Omental fat pad (tissue), 4 donors: ENCODE measurements around the gene CREB5. TPM values are rescaled to one million over a fixed set of nuclear protein-coding genes. Genes with fewer than 3 reads are reported as not detected.
"Not testable (repeated sequence)": the region's sequence is repeated elsewhere in the genome, so short reads cannot be mapped to it uniquely, and the experiment has no call there.

ENCODE experiments used
- ATAC-seq: fragments of 150-250 bp; one replicate; pipeline ENCODE4 v1.9.1; 2016; ENCODE audit warnings: mild to moderate bottlenecking, moderate library complexity; ENCODE audit not compliant: low FRiP score
- DNase-seq: peaks from one replicate; pipeline ENCODE4 v3.0.0-alpha.2; 2019; ENCODE audit warnings: low spot score
- CTCF ChIP-seq, 3 donors: fragments of 450-650 bp; IDR thresholded peaks; one replicate each; pipeline ENCODE4 v1.5.1; 2016 to 2017; ENCODE audit warnings: antibody characterized with exemption in 3 of 3, mild to moderate bottlenecking in 3 of 3, moderate library complexity in 2 of 3
- total RNA-seq, 4 donors: library from RNA; depleted of rRNA; stranded (reverse); fragments of >200 nt; gene quantifications; one replicate each; pipeline ENCODE4 v1.1.0, GENCODE V29; 2016

CREB5 gene
- total RNA-seq, 4 donors from 2014 or later, result 27.9 to 87.0 (median 42.9) TPM

- DNase-seq (no peak), ATAC-seq (no peak)
- TF ChIP-seq CTCF (IDR thresholded peaks at IDR 0.05), result no peak
Measured at GRCh38 chr7:28400838-28401360, 11.4 kb upstream of the CREB5 start.

- not testable (repeated sequence) for ATAC-seq, DNase-seq
Measured at GRCh38 chr7:28401567-28401966, 10.8 kb upstream of the CREB5 start.

- TF ChIP-seq CTCF (IDR thresholded peaks at IDR 0.05), result no peak
- DNase-seq, result peak; percentile 32
- ATAC-seq, result peak; percentile 30
Measured at GRCh38 chr7:28405662-28406061, 6.7 kb upstream of the CREB5 start.

GRCh38 chr7:28406192-28406591, 6.1 kb upstream of the CREB5 start:
- no peak for DNase-seq
- TF ChIP-seq CTCF (IDR thresholded peaks at IDR 0.05), result no peak
- ATAC-seq, result no peak

DNA sequence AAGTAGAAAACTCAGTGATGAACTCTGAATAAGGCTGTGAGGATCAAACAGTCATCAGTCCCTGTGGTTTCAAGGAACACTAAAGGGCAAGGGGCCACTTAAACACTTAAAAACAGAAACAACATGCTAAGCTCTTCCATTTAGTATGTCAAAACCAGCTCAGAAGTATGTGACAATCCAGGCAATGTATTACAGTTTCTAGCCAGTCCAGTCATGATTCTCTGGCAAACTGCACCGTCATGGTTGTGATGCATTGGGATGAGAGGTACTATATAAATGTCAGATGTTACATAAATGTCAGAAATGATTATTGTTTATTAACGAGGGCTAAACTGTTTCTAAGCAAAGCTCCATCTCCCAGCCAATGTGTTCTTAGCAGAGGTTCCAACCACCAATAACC, 4.7 kb upstream of the CREB5 start:
- DNase-seq (no peak), ATAC-seq (no peak)
- no peak for TF ChIP-seq CTCF (IDR thresholded peaks at IDR 0.05)

DNA sequence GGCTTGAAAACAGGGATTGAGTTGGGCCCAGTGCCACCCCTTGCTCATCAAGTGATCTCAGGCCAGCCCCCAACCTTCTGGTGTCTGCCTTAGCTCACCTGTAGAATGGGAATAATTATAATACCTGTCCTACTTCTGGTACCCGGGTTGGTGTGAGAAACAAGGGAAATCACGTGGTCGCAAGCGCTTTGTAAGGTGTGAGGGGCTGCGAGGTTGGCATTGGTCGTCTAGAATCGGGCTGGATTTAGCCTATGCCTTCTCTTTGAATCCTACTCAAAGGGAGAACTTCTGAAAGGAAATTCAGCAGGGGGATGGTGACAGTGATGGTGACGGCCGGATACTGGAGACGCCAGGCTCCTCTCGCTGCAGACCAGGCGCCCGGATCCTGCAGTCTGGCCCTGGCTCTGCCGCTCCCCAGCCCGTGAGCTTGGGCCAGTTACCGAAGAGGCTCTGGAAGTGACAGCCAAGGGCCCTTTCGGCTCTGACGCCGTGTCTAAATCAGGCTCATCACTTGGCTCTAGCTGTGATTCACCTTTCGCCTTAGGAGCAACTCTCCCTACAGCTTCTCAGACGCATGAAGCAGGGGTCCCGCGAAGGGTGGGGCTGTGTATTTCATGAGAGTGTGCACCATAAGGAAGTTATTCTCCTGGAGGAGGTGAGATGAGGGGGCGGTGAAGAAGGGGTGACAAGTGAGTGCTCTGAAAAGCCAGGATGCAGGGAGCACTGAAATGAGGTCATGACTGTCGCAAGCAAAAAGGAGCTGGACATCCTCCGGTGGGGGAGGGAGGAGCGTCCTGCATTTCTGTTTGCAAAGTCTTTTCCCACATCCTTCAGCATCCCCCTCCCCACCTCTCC, 4.0 kb upstream of the CREB5 start:
- ATAC-seq (peak; percentile 49), DNase-seq (peak; percentile 41)
- no peak for TF ChIP-seq CTCF (IDR thresholded peaks at IDR 0.05)

- DNase-seq (peak; percentile 100), ATAC-seq (peak; percentile 81)
- TF ChIP-seq CTCF (IDR thresholded peaks at IDR 0.05), result no peak
Measured at GRCh38 chr7:28408960-28409715, 3.2 kb upstream of the CREB5 start.
